B cell (primary cell): ENCODE measurements around the gene TYSND1.

Source experiments
- CTCF ChIP-seq: fragments of 200-600 bp; IDR thresholded peaks from one replicate; pipeline ENCODE4 v1.8.0; 2022; ENCODE audit warnings: antibody characterized with exemption, mild to moderate bottlenecking
- EZH2 ChIP-seq: IDR thresholded peaks from 2 replicates; pipeline ENCODE4 v1.6.1; 2012; ENCODE audit warnings: borderline replicate concordance, low read depth, mild to moderate bottlenecking, moderate library complexity, low read length; ENCODE audit not compliant: insufficient read depth, poor library complexity, severe bottlenecking

- TF ChIP-seq EZH2 (no peak), CTCF (no peak)
Observed at GRCh38 chr10:70176441-70176840, 29.9 kb upstream of the TYSND1 start.
